HG03354 (cell line): Measurements from ENCODE around the gene WWP2.
"Not testable (repeated sequence)": the region's sequence is repeated elsewhere in the genome, so short reads cannot be mapped to it uniquely, and the experiment has no call there.

ENCODE experiments used
- ATAC-seq: cut with Tn5 transposase; IDR thresholded peaks from one replicate; pipeline ENCODE4 v1.9.1; 2021; ENCODE audit warnings: mild to moderate bottlenecking; ENCODE audit not compliant: unreplicated experiment, poor library complexity, severe bottlenecking

The WWP2 gene

DNA sequence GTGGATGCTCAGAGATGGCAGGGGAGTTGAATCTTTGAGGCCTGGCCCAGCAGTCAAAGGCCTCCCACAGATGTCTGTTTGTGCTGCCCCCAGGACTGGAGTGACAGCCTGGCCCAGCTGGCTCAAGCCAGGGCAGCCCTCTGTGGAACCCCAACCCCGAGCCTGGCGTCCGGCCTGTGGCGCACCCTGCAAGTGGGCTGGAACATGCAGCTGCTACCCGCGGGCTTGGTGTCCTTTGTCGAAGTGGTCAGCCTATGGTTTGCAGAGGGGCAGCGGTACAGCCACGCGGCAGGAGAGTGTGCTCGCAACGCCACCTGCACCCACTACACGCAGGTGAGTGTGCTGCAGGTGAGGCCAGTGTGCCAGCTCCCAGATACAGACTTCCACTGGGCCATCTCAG lies 192.1 kb downstream of the WWP2 start:
- not testable (repeated sequence) for ATAC-seq

DNA sequence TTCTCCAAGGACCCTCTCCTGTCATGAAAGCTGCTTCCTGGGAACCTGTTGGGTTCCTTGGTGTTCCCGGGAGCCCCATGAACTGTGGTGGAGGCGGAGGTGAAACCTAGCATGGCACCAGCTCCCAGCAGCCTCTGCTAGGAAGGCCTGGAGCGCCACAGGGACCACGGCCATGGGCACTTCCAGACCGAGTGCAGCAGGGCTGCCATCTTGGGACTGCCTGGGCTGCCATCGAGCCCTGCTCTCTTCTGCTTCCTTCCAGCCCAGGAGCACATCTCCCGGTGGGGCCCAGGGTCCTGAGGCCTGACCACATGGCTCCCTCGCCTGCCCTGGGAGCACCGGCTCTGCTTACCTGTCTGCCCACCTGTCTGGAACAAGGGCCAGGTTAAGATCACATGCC lies 201.2 kb downstream of the WWP2 start:
- ATAC-seq, result not testable (repeated sequence)

DNA sequence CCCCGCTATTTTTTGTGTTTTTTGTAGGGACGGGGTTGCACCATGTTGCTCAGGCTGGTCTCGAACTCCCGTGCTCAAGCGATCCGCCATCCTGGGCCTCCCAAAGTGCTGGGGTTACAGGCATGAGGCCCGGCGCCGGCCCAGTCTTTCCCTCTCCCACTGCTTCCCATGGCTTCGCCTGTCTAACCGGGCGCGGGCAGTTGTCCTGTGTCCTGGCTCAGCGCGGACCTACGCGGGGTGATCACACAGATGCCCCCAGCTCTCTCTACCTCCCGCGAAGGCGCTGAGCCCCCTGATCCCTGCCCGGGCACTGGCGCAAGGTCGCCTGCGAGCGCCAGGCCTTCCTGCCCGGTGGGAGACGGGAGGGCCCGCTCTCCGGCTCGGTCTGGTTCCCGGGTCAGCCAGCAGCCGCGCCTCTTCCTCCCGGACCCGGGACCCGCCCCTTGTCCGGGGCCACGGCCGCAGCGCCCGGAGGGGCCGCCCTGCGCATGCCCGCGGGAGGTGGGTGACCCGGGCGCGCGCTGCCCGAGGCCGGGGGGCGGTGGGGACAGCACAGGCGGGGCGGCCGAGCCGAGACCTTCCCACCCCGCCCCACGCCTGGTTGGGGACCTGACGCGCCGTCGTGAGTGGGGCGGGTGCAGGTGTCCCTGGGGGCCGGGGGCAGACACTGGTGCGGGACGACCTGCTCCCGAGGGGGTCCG lies 203.0 kb downstream of the WWP2 start:
- ATAC-seq, result not testable (repeated sequence)

DNA sequence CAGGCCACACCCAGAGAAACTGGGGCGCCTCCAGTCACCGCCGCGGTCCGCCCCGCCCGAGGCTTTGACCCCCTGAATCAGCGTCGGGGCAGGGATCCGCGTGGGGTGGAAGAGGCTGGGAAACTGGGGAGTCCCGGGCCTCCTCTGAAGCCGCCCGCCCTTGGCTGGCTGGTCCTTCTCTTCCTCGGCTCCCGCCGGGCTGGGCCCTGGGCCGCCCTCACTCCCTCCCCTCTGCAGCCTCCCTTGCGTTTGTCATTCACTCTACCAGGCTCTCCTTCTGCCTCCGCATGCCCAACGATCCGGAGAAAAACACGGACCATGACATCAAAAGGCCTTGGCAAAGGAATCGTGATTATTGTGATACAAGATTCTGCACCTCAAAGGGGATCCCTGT lies 203.5 kb downstream of the WWP2 start:
- not testable (repeated sequence) for ATAC-seq

DNA sequence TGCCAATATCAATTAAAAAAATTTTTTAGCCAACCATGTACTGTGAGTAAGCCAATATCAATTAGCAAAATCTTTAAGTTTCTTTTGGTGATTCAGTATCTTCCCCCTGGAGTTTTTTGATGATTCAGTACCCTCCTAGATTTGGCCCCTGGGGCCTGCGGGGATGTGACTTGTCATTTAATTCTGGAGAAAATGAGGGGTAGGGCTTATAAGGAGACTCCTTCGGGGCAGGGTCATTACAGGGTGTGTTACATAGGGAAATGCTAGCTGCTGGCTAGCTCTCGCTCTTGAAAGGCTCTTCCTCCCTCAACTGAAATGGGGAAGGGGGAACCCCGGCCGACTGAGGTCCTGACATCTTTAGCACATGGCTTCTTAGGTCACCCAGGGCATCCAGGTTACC lies 205.6 kb downstream of the WWP2 start:
- not testable (repeated sequence) for ATAC-seq

DNA sequence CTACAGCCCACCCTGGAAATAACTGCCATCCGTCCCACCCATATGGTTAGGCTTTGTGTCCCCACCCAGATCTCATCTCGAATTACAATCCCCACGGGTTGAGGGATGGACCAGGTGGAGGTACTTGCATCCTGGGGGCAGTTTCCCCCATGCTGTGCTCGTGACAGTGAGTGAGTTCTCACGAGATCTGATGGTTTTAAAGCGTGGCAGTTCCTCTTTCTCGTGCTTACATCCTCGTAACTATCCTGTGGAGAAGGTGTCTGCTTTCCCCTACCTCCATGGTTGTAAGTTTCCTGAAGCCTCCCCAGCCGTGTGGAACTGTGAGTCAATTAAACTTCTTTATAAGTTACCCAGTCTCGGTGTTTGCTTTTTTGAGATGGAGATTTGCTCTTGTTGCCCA lies 206.0 kb downstream of the WWP2 start:
- ATAC-seq, result not testable (repeated sequence)

DNA sequence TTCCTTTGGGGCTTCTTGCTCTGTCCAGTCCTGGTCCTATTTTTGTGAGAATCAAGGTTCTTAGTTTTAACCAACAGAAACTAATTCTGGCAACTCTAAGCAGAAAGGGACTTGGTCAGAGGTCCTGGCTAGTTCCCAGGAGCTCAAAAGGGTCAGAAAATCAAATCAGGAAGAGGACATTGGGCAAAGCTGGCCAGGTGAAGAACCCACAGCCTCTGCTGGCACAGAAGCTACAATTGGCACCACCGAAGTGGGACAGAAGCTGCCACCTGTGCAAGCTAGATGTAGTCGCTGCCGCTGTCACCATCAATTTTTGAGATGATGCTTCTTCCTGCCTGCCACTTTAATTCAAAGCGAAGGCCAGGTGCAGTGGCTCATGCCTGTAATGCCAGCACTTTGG lies 207.5 kb downstream of the WWP2 start:
- ATAC-seq, result not testable (repeated sequence)

DNA sequence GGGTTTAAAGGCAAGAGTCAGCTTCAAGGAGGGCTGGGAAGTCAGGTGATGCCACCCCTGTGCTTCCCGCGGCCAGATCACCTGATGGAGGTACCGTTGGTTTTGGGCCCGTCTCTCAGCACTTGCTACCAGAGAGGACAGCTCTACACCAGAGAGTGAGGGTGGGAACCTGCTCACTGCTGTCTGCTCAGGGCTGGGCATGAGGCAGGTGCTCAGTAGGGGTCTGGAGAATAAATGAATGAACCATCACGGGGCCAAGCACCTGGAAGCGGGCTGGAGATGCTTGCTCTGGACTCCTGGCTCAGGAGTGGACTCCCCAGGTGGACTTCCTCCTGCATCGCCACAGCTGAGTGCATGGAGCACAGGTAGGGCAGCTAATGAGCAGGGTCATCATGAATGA lies 210.0 kb downstream of the WWP2 start:
- ATAC-seq, result not testable (repeated sequence)

DNA sequence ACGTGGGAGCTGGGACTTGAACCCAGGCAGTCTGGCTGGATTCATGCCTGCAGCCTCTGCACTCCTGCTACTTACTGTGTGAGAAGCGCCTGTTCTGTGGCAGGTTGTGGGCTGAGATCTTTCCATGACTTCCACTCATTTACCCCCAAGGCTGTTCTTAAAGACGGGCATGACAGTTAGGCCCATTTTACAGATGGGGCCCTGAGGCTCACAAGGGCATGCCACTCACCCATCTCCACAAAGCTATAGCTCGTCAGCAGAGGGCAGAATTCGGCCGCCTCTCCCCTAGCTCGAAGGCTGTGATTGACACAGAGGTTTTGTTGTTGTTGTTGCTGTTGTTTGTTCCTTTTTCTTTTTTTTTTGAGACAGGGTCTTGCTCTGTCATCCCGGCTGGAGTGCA lies 210.8 kb downstream of the WWP2 start:
- not testable (repeated sequence) for ATAC-seq

DNA sequence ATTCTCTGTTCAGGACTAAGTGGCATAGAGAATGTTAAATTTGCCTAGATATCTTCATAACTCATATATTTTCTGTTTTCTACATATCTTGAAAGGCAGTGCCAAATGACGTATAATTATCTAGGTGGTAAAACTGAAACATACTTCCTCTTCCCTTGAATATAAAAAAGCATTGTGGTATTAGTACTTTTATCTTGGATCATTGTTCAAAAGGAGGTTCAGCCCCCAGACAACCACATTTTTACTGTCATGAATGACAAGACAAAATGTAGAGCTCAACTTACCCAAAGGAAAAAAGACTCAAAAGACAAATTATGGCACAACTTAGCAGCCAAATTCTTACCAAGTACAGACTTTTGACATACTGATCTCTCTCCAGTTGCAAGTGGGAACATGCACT lies 223.1 kb downstream of the WWP2 start:
- ATAC-seq, result not testable (repeated sequence)
